SH-SY5Y (cell line): ENCODE measurements around the gene EME2.

Experiments
- GATA2 ChIP-seq: IDR thresholded peaks from 2 replicates; pipeline ENCODE4 v1.6.1; 2011; ENCODE audit warnings: mild to moderate bottlenecking, low read depth, low read length
- GATA3 ChIP-seq: IDR thresholded peaks from 2 replicates; pipeline ENCODE4 v1.6.1; 2011; ENCODE audit warnings: low read depth, mild to moderate bottlenecking, low read length, moderate library complexity

- TF ChIP-seq GATA2, result no peak
- TF ChIP-seq GATA3, result no peak
Measured at GRCh38 chr16:1821861-1822611, 49.4 kb downstream of the EME2 start.
